HG03039 (cell line): ENCODE measurements around the gene PPP4R1.

Source experiments
- ATAC-seq: cut with Tn5 transposase; IDR thresholded peaks from one replicate; pipeline ENCODE4 v1.9.1; 2021; ENCODE audit warnings: mild to moderate bottlenecking, moderate library complexity; ENCODE audit not compliant: unreplicated experiment

PPP4R1 gene

DNA sequence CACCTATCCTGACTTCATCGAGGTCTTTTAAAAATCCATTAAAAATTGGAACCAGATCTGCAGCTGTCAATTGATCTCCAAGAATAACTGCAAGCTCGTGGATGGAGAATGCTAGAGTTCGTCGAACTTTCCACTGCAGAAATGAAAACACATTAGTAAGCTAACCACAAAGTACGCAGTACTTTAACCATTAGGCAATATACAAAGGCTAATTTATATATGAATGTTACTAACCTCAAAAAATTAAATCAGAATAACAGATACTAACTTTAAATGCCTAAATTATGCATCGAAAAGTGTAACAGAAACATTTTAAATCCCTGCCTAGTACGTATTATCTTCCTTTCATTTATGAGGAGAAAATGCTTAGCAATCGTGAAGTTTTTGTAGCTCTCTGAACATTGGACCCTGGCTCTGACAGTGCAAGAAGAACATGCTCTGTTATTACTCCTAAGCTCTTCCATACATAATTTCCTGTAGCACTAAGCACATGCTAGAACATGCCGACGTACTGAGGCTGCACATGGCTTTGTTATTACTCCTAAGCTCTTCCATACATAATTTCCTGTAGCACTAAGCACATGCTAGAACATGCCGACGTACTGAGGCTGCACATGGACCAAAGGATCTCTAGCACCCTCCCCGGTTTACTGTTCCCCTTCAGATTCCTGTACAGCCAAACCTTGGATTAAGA, 57.0 kb downstream of the PPP4R1 start:
- ATAC-seq = no peak

- no peak for ATAC-seq
These were observed 61.7 kb downstream of the PPP4R1 start for GRCh38 chr18:9552616-9553015.

DNA sequence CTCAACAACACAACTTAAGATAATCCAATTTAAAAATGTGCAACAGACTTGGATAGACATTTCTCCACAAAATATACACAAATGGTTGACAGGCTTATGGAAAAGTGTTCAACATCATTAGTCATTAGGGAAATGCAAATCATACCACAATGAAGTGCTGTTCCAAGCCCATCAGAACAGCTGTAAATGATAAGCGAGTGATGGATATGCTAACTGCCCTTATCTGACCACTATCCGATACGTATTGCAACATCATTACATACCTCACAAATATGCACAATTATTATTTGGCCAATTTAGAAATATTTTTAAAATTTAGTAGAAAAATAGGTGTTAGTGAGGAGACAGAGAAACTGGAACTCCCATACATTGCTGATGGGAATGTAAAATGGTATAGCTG, 62.2 kb downstream of the PPP4R1 start:
- no peak for ATAC-seq

GRCh38 chr18:9550429-9550828, 63.9 kb downstream of the PPP4R1 start:
- ATAC-seq = no peak

DNA sequence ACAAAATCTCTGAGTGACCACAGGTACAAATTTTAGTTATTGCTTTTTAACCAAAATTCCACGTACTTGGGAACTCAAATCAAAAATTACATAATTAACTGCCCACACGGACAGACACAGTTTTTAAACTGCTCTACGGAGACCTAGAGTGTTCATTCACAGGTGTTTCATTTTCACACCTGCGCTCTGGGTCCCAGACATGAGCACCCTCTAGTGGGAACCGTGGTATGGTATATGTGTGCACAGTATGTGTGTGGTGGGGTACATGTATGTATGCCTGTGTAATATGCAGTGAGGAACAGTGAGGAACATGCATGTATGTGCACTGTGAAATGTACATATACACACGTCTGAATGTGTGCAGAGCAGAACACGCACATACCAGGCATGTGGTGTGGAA, 65.0 kb downstream of the PPP4R1 start:
- ATAC-seq = no peak

DNA sequence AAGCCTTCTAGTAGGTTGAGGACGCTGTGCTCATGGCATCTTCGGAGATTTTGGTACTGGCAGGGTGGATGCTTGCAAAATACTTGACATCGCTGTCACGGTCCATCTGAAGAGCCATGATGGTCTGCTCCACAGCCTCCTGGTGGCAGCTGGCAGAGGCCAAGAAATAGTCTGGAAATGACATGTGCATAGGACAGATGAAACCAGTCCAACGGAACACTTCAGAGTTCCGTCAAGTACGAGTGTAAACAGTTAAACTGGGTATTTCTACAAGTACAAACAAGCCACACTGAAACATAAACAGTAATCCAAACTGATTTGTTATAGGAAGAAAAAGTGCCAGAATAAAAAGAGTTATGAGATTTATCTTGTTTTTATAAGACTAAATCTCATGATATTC, 66.6 kb downstream of the PPP4R1 start:
- ATAC-seq = no peak

DNA sequence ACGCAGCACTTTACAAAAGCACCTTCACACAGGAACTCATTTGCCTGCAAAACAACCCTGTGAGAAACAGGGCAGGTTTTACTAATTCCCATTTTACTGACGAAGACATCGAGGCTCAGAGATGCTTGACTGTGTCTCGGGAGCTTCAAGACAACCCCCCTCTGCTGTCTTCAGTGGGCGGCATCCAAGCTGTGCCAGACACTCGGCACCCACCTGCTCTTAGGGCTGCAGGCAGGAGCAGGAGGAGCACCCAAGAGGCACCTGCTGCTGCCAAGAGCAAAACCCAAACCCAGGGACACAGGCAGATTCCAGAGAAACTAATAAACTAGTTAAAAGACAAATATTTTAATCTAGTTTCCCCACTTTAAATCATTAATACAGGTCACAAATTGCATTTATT, 67.9 kb downstream of the PPP4R1 start:
- no peak for ATAC-seq

DNA sequence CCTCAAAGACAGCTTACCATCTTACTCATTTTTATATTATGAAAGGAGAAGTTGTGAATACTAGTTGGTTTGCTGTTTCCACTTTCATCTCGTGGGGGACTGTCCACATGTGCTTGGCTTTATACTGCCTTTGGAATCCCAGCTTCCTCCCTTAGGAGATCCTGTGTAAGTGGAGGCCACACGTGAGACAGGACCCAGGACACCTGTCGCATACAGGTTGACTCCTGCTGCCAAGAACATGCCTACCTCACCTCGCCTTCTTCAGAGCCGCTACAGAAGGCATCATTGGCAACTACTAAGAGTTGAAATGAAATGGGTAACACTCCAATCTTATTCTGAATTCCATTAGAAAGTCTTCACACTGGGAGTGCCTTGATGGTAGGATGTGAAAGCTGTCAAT, 69.3 kb downstream of the PPP4R1 start:
- no peak for ATAC-seq

DNA sequence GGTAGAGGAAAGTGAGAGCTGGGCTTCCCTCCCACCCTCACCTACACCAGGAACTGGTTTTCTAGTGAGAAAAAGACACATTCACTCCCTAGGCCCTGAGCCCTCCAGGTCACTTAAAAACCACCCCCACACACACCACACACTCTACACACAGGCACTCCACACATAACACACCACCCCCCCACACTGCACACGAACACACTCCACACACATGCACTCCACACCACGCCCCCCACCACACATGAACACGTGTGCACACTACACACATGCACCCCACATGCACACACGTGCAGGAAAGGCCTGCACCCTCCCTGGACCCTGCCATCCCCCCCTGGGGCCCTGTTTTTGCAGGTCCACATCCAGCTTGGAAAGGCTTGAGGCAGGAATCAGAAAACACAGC, 71.4 kb downstream of the PPP4R1 start:
- ATAC-seq = no peak

DNA sequence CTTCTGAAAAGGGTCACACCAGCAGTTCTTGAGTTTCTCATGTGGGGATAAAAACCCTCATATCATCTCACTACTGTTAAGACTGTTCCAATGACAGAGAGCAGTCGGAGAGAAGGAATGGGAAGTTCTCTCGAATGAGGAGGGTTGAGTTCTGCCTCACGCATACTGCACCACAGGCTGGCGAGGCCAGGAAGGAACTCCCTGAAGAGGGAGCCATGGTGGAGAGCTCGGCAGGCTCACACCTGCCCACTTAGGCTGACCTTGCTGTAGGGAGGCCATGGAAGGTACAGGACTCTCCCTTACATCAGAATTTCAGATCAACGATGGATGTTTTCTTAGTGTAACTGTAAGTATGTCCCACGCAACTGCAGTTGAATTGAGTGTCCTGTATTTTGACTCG, 74.4 kb downstream of the PPP4R1 start:
- no peak for ATAC-seq

DNA sequence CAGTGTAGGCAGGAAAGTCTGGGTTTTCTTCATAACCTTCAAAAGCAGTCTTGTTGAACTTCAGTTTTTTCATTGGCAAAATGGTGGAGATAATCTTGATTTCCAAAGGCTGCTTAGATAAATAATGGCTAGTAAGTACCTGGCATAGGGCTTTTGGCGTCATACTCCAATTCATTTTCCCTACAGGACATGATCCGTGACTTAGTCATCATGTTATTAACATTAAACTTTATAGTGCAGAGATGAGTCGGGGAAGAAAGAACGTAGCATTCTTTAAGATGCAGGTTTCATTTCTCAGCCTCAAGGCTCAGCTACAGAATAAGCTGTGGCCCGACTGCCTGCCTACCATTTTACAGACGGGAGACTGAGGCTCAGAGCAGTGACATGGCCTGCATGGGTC, 75.1 kb downstream of the PPP4R1 start:
- no peak for ATAC-seq

DNA sequence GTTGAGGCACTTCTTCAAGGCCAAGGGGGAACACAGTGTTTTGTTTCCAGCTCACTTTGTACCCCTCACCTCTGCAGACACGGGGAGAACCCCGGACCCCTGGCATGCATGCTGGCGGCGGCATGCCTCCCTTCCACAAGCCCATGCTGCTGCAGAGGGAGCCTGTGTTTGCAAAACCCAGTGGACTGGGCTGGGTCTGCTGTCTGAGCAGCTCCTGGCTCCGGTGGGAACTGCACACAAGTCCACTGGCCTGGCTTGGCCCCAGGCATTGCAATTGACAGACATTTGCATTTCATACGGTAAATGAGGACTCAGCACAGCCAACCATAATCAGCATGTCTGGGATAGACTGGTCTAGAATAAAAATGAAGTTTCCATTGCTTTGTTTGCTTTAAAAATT, 76.7 kb downstream of the PPP4R1 start:
- no peak for ATAC-seq

GRCh38 chr18:9536354-9537152, 77.8 kb downstream of the PPP4R1 start:
- ATAC-seq = no peak

- ATAC-seq = no peak
These were observed 78.8 kb downstream of the PPP4R1 start for GRCh38 chr18:9535430-9535991.

DNA sequence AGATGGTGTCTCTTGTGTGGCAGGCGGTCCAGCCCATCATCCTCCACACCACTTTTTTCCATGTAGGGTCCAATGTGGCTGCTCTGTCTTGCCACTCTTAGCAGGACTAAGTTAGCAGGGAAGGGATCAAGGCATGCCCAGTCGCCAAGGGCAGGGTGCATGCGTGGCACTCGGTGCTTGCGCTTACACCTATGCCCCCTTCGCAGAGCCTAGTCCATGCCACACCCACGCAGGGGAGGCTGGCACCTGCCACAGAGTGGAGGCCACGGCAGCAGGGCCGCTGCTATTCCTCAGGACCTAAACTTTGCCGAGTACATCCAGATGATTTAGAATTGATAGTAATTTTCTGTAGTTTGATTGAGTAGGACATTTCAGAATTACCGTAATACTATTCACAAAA, 79.5 kb downstream of the PPP4R1 start:
- ATAC-seq = no peak

GRCh38 chr18:9531791-9532410, 82.5 kb downstream of the PPP4R1 start:
- no peak for ATAC-seq

GRCh38 chr18:9530226-9531009, 83.9 kb downstream of the PPP4R1 start:
- no peak for ATAC-seq

GRCh38 chr18:9526458-9526857, 87.9 kb downstream of the PPP4R1 start:
- ATAC-seq = no peak

- ATAC-seq = no peak
These were observed 91.4 kb downstream of the PPP4R1 start for GRCh38 chr18:9522952-9523351.

DNA sequence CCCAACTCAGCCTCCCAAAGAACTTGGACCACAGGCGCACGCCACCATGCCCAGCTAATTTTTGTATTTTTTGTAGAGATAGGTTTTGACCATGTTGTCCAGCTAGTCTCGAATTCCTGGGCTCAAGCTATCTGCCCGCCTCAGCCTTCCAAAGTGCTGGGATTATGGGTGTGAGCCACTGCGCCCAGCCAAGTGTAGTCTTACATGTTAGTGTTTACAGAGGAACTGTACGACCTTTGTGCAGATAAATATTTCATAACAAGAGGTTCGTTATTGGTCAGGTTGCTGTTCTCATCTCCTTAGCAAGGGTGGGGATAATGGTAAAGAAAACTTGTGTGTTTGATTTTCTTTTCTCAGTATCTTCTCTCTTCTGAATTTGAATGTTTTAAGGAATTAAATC, 92.6 kb downstream of the PPP4R1 start:
- ATAC-seq = no peak

DNA sequence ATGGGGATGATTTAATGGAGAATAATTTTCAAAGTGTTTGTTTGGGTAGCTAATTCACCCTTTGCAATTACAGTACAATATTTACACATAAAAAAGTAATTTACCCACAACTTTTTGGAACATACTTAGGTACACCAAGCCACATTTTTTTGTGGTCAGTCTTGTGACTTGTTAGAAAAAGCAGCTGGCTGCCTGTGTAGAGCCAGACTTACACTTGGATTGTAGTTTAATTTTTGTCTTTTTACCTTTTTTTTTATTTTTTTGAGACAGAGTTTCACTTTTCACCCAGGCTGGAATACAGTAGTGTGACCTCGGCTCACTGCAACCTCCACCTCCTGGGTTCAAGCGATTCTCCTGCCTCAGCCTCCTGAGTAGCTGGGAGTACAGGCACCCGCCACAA, 93.7 kb downstream of the PPP4R1 start:
- no peak for ATAC-seq
